Tibial nerve (tissue), 4 donors: ENCODE measurements around the gene RELB. TPM values are rescaled to one million over a fixed set of nuclear protein-coding genes. Genes with fewer than 3 reads are reported as not detected.

Experiments
- DNase-seq, 2 donors: peaks; one replicate each; pipeline ENCODE4 v3.0.0-alpha.2; 2019; ENCODE audit warnings: low spot score in 2 of 2
- H3K27ac ChIP-seq, 4 donors: fragments of 200-600 bp; sonication (generic) in 3 of 4; one replicate each; pipeline ENCODE4 v1.5.1; 2017 to 2019; ENCODE audit warnings: mild to moderate bottlenecking in 1 of 4
- H3K27me3 ChIP-seq, 2 donors: fragments of 200-600 bp; sonication (generic) in 1 of 2; one replicate each; pipeline versions ENCODE4 v1.5.1 to v1.6.0; 2017 to 2019
- H3K36me3 ChIP-seq, 3 donors: fragments of 200-600 bp; sonication (generic); one replicate each; pipeline ENCODE4 v1.5.1; 2018 to 2019
- H3K4me1 ChIP-seq, 4 donors: fragments of 200-600 bp; sonication (generic) in 3 of 4; one replicate each; pipeline ENCODE4 v1.5.1; 2017 to 2019
- H3K4me3 ChIP-seq, 4 donors: fragments of 200-600 bp; sonication (generic) in 3 of 4; one replicate each; pipeline ENCODE4 v1.5.1; 2017 to 2019; ENCODE audit warnings: mild to moderate bottlenecking in 1 of 4, moderate library complexity in 1 of 4
- H3K9me3 ChIP-seq, 4 donors: fragments of 200-600 bp; sonication (generic) in 3 of 4; one replicate each; pipeline ENCODE4 v1.5.1; 2017 to 2019
- CTCF ChIP-seq, 5 experiments: fragments of 200-600 bp in 3 of 5; fragments of 450-650 bp in 2 of 5; sonication (generic) in 3 of 5; IDR thresholded peaks; one replicate each; pipeline ENCODE4 v1.5.1; 2016 to 2019; ENCODE audit warnings: antibody characterized with exemption in 5 of 5, mild to moderate bottlenecking in 3 of 5, moderate library complexity in 2 of 5
- EP300 ChIP-seq, 2 donors: sonication (generic); formaldehyde crosslinking; IDR thresholded peaks; one replicate each; pipeline ENCODE4 v1.6.1; 2017; ENCODE audit warnings: antibody characterized with exemption in 2 of 2, mild to moderate bottlenecking in 1 of 2
- POLR2A ChIP-seq, 2 donors: fragments of 450-650 bp; IDR thresholded peaks; one replicate each; pipeline ENCODE4 v1.6.1; 2017; ENCODE audit warnings: antibody characterized with exemption in 2 of 2, mild to moderate bottlenecking in 2 of 2, moderate library complexity in 2 of 2
- WGBS, 2 donors: methylation state at CpG; one replicate each; pipeline ENCODE4 v1.1.5; 2018; 5-methylcytosine and 5-hydroxymethylcytosine counted together
- total RNA-seq, 4 donors: library from RNA; depleted of rRNA; stranded (reverse); fragments of >200 nt; gene quantifications; one replicate each; pipeline ENCODE4 v1.1.0, GENCODE V29; 2016

Gene RELB
- total RNA-seq, 4 donors from 2014 or later = 4.2 to 14.9 (median 9.9) TPM

- TF ChIP-seq POLR2A (IDR thresholded peaks at IDR 0.05) (no peak), EP300 (IDR thresholded peaks at IDR 0.05) (no peak), CTCF (IDR thresholded peaks at IDR 0.05) (no peak)
- Histone ChIP-seq H3K4me3 (no peak overlapping the region), H3K36me3 (peaks cover 0 to 54% (median 4%) of the 10 kb centered on the region in 3 donors), H3K27me3 (no peaks in the 10 kb centered on the region), H3K27ac (no peak overlapping the region), H3K4me1 (peaks cover 0 to 61% (median 17%) of the 10 kb centered on the region in 4 donors), H3K9me3 (no peaks in the 10 kb centered on the region)
- WGBS, 2 donors = 84 to 88% methylated on average over 8 of the region's 8 CpGs
- DNase-seq = no peak
These were observed 47.9 kb downstream of the RELB start for GRCh38 chr19:45049073-45049736.

GRCh38 chr19:45050036-45050435, 48.8 kb downstream of the RELB start:
- Histone ChIP-seq H3K9me3 (no peaks in the 10 kb centered on the region), H3K4me3 (no peak overlapping the region), H3K4me1 (peaks cover 0 to 53% (median 16%) of the 10 kb centered on the region in 4 donors), H3K27me3 (no peaks in the 10 kb centered on the region), H3K27ac (no peak overlapping the region), H3K36me3 (peaks cover 0 to 54% (median 5%) of the 10 kb centered on the region in 3 donors)
- 81 to 88% methylated on average over 6 of the region's 6 CpGs for WGBS, 2 donors
- TF ChIP-seq CTCF (IDR thresholded peaks at IDR 0.05) = no peak
- TF ChIP-seq EP300 (IDR thresholded peaks at IDR 0.05) = no peak
- TF ChIP-seq POLR2A (IDR thresholded peaks at IDR 0.05) = no peak
- no peak for DNase-seq

- no peaks in the 10 kb centered on the region for H3K27me3 ChIP-seq
- DNase-seq = no peak
- TF ChIP-seq EP300 (IDR thresholded peaks at IDR 0.05) (no peak), POLR2A (IDR thresholded peaks at IDR 0.05) (no peak), CTCF (IDR thresholded peaks at IDR 0.05) (no peak)
- H3K27ac ChIP-seq = peak overlapping the region in 1 of 4 donors; percentile 5
- H3K4me1 ChIP-seq = peaks cover 0 to 33% (median 6%) of the 10 kb centered on the region in 4 donors
- no peak overlapping the region for H3K4me3 ChIP-seq
- H3K9me3 ChIP-seq = no peaks in the 10 kb centered on the region
- peaks cover 0 to 60% (median 18%) of the 10 kb centered on the region in 3 donors for H3K36me3 ChIP-seq
- 69 to 70% methylated on average over 9 of the region's 9 CpGs for WGBS, 2 donors
These were observed 50.8 kb downstream of the RELB start for GRCh38 chr19:45051929-45052579.

- no peak for DNase-seq
- 87 to 92% methylated on average over 5 to 8 of the region's 8 CpGs for WGBS, 2 donors
- H3K4me3 ChIP-seq = no peak overlapping the region
- H3K4me1 ChIP-seq = peaks cover 0 to 5% (median 0%) of the 10 kb centered on the region in 4 donors
- H3K36me3 ChIP-seq = peaks cover 11 to 100% (median 54%) of the 10 kb centered on the region in 3 donors
- no peak overlapping the region for H3K27ac ChIP-seq
- H3K9me3 ChIP-seq = no peaks in the 10 kb centered on the region
- H3K27me3 ChIP-seq = no peaks in the 10 kb centered on the region
- no peak for TF ChIP-seq EP300 (IDR thresholded peaks at IDR 0.05)
- TF ChIP-seq CTCF (IDR thresholded peaks at IDR 0.05) = no peak
- TF ChIP-seq POLR2A (IDR thresholded peaks at IDR 0.05) = no peak
These were observed 55.6 kb downstream of the RELB start for GRCh38 chr19:45056831-45057230.

GRCh38 chr19:45057444-45057843, 56.2 kb downstream of the RELB start:
- peaks cover 0 to 5% (median 0%) of the 10 kb centered on the region in 4 donors for H3K4me1 ChIP-seq
- H3K27me3 ChIP-seq = no peaks in the 10 kb centered on the region
- no peak for DNase-seq
- TF ChIP-seq POLR2A (IDR thresholded peaks at IDR 0.05) = no peak
- no peak for TF ChIP-seq CTCF (IDR thresholded peaks at IDR 0.05)
- TF ChIP-seq EP300 (IDR thresholded peaks at IDR 0.05) = no peak
- 80 to 89% methylated on average over 9 of the region's 9 CpGs for WGBS, 2 donors
- no peaks in the 10 kb centered on the region for H3K9me3 ChIP-seq
- no peak overlapping the region for H3K27ac ChIP-seq
- no peak overlapping the region for H3K4me3 ChIP-seq
- peaks cover 11 to 100% (median 58%) of the 10 kb centered on the region in 3 donors for H3K36me3 ChIP-seq
